GM12875 (cell line): Measurements from ENCODE around the gene NFE2L1.

Source experiments
- H3K4me3 ChIP-seq: one replicate; pipeline ENCODE4 v1.5.1; 2011; ENCODE audit warnings: low read depth, low read length, control low read depth
- CTCF ChIP-seq: IDR thresholded peaks from 2 replicates; pipeline ENCODE4 v1.5.1; 2011; ENCODE audit warnings: low read depth, mild to moderate bottlenecking, control low read depth, inconsistent platforms, low read length, moderate library complexity, borderline replicate concordance; ENCODE audit not compliant: insufficient read depth

NFE2L1 gene

GRCh38 chr17:48052956-48053757 lies 5.0 kb downstream of the NFE2L1 start:
- no peak overlapping the region for H3K4me3 ChIP-seq

GRCh38 chr17:48053758-48054237 lies 5.6 kb downstream of the NFE2L1 start:
- no peak for TF ChIP-seq CTCF
- no peak overlapping the region for H3K4me3 ChIP-seq

More at GRCh38 chr17:48052956-48053757, 5.0 kb downstream of the NFE2L1 start:
- TF ChIP-seq CTCF: no peak

GRCh38 chr17:48054238-48055185 lies 6.4 kb downstream of the NFE2L1 start:
- TF ChIP-seq CTCF: no peak
- H3K4me3 ChIP-seq: no peak overlapping the region

- no peak for TF ChIP-seq CTCF
- no peak overlapping the region for H3K4me3 ChIP-seq
These were observed 7.5 kb downstream of the NFE2L1 start for GRCh38 chr17:48055531-48056245.

- H3K4me3 ChIP-seq: no peak overlapping the region
- TF ChIP-seq CTCF: no peak
These were observed 8.1 kb downstream of the NFE2L1 start for GRCh38 chr17:48056246-48056745.

GRCh38 chr17:48056879-48057278 lies 8.7 kb downstream of the NFE2L1 start:
- H3K4me3 ChIP-seq: no peak overlapping the region
- no peak for TF ChIP-seq CTCF
